Measurements from ENCODE around the gene MALRD1. TPM values are rescaled to one million over a fixed set of nuclear protein-coding genes. Genes with fewer than 3 reads are reported as not detected.

MALRD1 gene
- total and polyA plus RNA-seq, 4 donors: 1.2 to 2.6 (median 2.0) TPM

DNA sequence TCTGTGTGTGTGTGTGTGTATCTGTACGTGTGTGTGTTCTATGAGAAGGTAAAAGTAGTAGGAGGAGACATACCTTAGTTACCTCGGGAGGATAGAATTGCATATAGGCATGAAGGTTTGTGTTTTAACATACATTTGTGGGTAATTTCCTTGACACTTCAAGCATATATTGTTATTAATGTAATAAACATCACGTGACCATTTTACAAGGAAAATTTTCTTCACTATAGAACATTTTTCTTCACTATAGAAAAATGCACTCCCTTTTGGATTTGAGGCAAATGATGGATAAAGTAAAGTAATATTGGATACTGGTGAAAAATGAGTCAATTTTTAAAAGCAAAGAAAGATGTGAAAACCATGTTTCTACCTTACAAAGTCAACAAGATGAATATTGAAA, 640.6 kb downstream of the MALRD1 start:
- no peaks in the 10 kb centered on the region for H3K36me3 ChIP-seq (ENCODE audit: control insufficient read depth in 1 of 2, insufficient read depth in 2 of 2, low read length in 1 of 2)
- H3K4me3 ChIP-seq (ENCODE audit: low read length in 2 of 2): no peak overlapping the region
- H3K9me3 ChIP-seq (ENCODE audit: control insufficient read depth, low read length): no peaks in the 10 kb centered on the region
- WGBS, 2 donors: 83 to 85% methylated on average over 3 of the region's 3 CpGs
- ATAC-seq (ENCODE audit: low FRiP score) (no peak), DNase-seq (no peak)
- intact Hi-C loops (cut with DNase I): no loop called here
- no peaks in the 10 kb centered on the region for H3K27me3 ChIP-seq (ENCODE audit: control insufficient read depth in 1 of 2, insufficient read depth in 2 of 2, low read length in 1 of 2)
- no peak overlapping the region for H3K27ac ChIP-seq (ENCODE audit: low read depth in 1 of 2, low read length in 2 of 2)
- H3K4me1 ChIP-seq (ENCODE audit: control insufficient read depth in 1 of 2, insufficient read depth in 2 of 2, low read length in 2 of 2): no peaks in the 10 kb centered on the region

DNA sequence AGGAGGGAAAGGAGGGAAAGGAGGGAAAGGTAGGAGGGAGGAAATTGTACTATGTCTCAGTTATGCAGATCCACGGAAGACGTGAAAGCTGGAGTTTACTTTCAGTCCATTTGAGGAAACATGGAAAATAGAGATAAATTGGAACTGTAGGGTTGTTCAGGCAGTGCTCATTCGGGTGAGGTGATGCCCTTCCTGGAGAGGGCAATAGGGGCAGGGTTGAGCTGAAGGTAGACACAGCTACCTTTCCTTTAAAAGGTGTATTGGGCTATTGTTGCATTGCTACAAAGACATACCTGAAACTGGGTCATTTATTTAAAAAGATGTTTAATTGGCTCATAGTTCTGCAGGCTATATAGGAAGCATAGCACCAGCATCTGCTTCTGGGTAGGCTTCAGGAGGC, 650.7 kb downstream of the MALRD1 start:
- Histone ChIP-seq H3K9me3 (ENCODE audit: control insufficient read depth, low read length) (no peaks in the 10 kb centered on the region), H3K27me3 (ENCODE audit: control insufficient read depth in 1 of 2, insufficient read depth in 2 of 2, low read length in 1 of 2) (no peaks in the 10 kb centered on the region), H3K36me3 (ENCODE audit: control insufficient read depth in 1 of 2, insufficient read depth in 2 of 2, low read length in 1 of 2) (peaks cover 0 to 2% of the 10 kb centered on the region in 2 donors), H3K27ac (ENCODE audit: low read depth in 1 of 2, low read length in 2 of 2) (no peak overlapping the region), H3K4me3 (ENCODE audit: low read length in 2 of 2) (no peak overlapping the region), H3K4me1 (ENCODE audit: control insufficient read depth in 1 of 2, insufficient read depth in 2 of 2, low read length in 2 of 2) (no peaks in the 10 kb centered on the region)
- WGBS, 2 donors: 90% methylated on average over 3 of the region's 3 CpGs
- ATAC-seq (ENCODE audit: low FRiP score): no peak
- intact Hi-C loops (cut with DNase I): no loop called here
- DNase-seq: no peak

DNA sequence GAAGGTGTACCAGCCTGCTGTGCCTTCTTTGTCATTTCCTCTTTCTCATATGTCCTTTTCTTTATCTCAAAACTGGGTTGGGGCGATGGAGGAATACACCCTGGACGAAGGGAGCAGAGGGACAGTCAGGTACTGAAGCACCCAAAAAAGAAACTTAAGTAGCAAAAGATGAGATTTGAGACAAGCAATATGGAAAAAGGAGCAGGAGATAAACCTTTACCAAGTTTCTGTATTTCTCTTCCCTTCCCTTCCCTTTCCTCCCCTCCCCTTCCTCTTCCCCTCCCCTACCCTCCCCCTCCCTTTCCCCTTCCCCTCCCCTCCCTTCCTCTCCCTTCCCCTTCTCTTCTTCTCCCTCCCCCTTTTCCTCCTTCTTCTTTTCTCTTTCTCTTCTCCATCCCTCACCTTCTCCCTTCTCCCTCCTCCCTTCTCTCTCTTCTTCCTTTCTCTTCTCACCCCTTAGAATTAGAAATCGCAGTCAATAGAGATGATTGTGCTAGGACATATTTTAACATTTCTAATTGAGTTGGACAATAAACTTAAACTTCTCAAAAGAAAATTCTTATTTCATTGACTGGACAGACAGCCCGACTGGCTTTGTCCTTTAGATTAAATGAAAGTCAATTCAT, 652.9 kb downstream of the MALRD1 start:
- no peaks in the 10 kb centered on the region for H3K36me3 ChIP-seq (ENCODE audit: control insufficient read depth in 1 of 2, insufficient read depth in 2 of 2, low read length in 1 of 2)
- ATAC-seq (ENCODE audit: low FRiP score): no peak
- WGBS, 2 donors: 90 to 96% methylated on average over 4 of the region's 4 CpGs
- no peak for DNase-seq
- H3K27me3 ChIP-seq (ENCODE audit: control insufficient read depth in 1 of 2, insufficient read depth in 2 of 2, low read length in 1 of 2): no peaks in the 10 kb centered on the region
- intact Hi-C loops (cut with DNase I): no loop called here
- no peaks in the 10 kb centered on the region for H3K4me1 ChIP-seq (ENCODE audit: control insufficient read depth in 1 of 2, insufficient read depth in 2 of 2, low read length in 2 of 2)
- H3K9me3 ChIP-seq (ENCODE audit: control insufficient read depth, low read length): no peaks in the 10 kb centered on the region
- no peak overlapping the region for H3K4me3 ChIP-seq (ENCODE audit: low read length in 2 of 2)
- H3K27ac ChIP-seq (ENCODE audit: low read depth in 1 of 2, low read length in 2 of 2): no peak overlapping the region

DNA sequence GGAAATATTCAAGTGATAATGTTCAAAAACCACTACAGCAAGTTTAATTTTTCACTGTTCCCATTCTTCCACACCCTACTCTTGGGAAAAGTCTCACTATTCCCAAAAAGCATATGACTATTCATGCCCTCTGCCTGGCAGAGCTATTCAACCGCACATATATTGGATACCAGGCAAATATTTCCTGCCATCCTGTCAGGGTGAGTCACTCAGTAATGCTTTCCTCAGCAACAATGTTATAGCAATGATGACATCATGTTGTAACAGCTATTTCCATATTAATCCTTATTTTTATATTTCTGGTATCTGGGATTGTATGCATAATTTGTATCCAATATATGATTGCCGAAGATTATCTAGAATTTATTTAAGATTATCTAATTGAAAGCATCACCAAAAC, 653.6 kb downstream of the MALRD1 start:
- H3K27ac ChIP-seq (ENCODE audit: low read depth in 1 of 2, low read length in 2 of 2): no peak overlapping the region
- no peak overlapping the region for H3K4me3 ChIP-seq (ENCODE audit: low read length in 2 of 2)
- no peak for DNase-seq

DNA sequence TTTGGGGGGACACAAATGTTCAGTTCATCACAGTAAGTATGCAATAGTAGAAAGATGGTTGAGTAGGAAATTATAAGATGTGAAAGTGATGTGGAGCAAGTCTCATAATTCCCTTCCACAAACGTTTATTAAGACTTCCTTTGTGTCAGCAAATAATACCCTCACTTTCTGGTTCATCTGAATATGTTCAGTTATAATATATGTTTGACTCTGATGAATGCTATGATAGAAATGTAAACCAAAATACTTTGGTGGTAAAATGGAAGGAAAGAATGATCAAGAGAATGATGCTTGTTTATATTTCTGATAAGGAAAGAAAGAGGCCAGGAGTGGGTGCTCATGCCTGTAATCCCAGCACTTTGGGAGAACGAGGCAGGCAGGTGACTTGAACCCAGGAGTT, 655.9 kb downstream of the MALRD1 start:
- H3K4me1 ChIP-seq (ENCODE audit: control insufficient read depth in 1 of 2, insufficient read depth in 2 of 2, low read length in 2 of 2): no peaks in the 10 kb centered on the region
- no peaks in the 10 kb centered on the region for H3K27me3 ChIP-seq (ENCODE audit: control insufficient read depth in 1 of 2, insufficient read depth in 2 of 2, low read length in 1 of 2)
- ATAC-seq (ENCODE audit: low FRiP score) (no peak), DNase-seq (no peak)
- intact Hi-C loops (cut with DNase I): no loop called here
- no peaks in the 10 kb centered on the region for H3K9me3 ChIP-seq (ENCODE audit: control insufficient read depth, low read length)
- no peak overlapping the region for H3K27ac ChIP-seq (ENCODE audit: low read depth in 1 of 2, low read length in 2 of 2)
- WGBS, 2 donors: 42 to 45% methylated on average over 2 of the region's 2 CpGs
- no peak overlapping the region for H3K4me3 ChIP-seq (ENCODE audit: low read length in 2 of 2)
- no peaks in the 10 kb centered on the region for H3K36me3 ChIP-seq (ENCODE audit: control insufficient read depth in 1 of 2, insufficient read depth in 2 of 2, low read length in 1 of 2)

More for the DNA sequence above, 653.6 kb downstream of the MALRD1 start:
- Histone ChIP-seq H3K9me3 (ENCODE audit: control insufficient read depth, low read length) (no peaks in the 10 kb centered on the region), H3K27me3 (ENCODE audit: control insufficient read depth in 1 of 2, insufficient read depth in 2 of 2, low read length in 1 of 2) (no peaks in the 10 kb centered on the region), H3K36me3 (ENCODE audit: control insufficient read depth in 1 of 2, insufficient read depth in 2 of 2, low read length in 1 of 2) (no peaks in the 10 kb centered on the region), H3K4me1 (ENCODE audit: control insufficient read depth in 1 of 2, insufficient read depth in 2 of 2, low read length in 2 of 2) (no peaks in the 10 kb centered on the region)
- WGBS, 2 donors: 82% methylated on average over 2 of the region's 2 CpGs
- intact Hi-C loops (cut with DNase I): no loop called here
- no peak for ATAC-seq (ENCODE audit: low FRiP score)

DNA sequence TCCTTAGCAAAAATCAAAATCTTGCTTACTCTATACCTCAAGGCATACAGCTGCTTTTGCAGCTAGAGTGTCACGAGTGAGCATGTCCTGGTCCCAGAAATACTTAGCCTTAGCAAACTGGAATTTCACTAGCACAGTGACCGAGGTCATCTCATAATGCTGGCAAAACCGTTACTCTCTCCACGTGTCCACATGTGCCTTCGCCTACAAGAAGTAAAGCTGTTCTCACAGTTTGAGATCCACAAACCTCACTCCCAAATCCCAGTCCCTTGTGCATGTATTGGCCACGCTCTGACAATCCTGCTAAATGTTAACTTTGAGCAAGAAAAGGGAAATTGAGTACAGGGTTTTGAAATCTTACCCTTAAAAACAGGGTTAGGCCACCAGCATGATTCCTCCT, 656.6 kb downstream of the MALRD1 start:
- ATAC-seq (ENCODE audit: low FRiP score): no peak
- no peak for DNase-seq
- no peak overlapping the region for H3K4me3 ChIP-seq (ENCODE audit: low read length in 2 of 2)
- H3K27ac ChIP-seq (ENCODE audit: low read depth in 1 of 2, low read length in 2 of 2): no peak overlapping the region
- intact Hi-C loops (cut with DNase I): no loop called here
- no peaks in the 10 kb centered on the region for H3K36me3 ChIP-seq (ENCODE audit: control insufficient read depth in 1 of 2, insufficient read depth in 2 of 2, low read length in 1 of 2)
- no peaks in the 10 kb centered on the region for H3K9me3 ChIP-seq (ENCODE audit: control insufficient read depth, low read length)
- H3K27me3 ChIP-seq (ENCODE audit: control insufficient read depth in 1 of 2, insufficient read depth in 2 of 2, low read length in 1 of 2): no peaks in the 10 kb centered on the region
- H3K4me1 ChIP-seq (ENCODE audit: control insufficient read depth in 1 of 2, insufficient read depth in 2 of 2, low read length in 2 of 2): no peaks in the 10 kb centered on the region
- WGBS, 2 donors: 62 to 68% methylated on average over 6 of the region's 6 CpGs

DNA sequence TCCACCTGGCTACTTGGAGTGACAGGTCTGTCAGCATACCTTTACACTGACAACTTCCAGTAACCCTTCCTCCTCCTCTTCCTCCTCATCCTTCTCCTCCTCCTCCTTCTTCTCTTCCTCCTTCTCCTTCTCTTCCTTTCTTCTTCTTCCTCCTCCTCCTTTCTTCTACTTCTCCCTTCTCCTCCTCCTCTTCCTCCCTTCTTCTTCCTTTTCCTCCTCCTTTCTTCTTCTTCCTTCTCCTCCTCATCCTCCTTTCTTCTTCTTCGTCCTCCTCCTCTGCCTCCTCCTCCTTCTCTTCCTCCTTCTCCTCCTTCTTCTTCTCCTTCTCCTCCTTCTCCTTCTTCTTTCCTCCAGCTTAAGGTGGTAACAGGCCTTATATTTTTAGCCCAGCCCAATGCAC, 658.3 kb downstream of the MALRD1 start:
- no peak for DNase-seq
- H3K9me3 ChIP-seq (ENCODE audit: control insufficient read depth, low read length): peaks cover 2% of the 10 kb centered on the region
- intact Hi-C loops (cut with DNase I): no loop called here
- no peaks in the 10 kb centered on the region for H3K36me3 ChIP-seq (ENCODE audit: control insufficient read depth in 1 of 2, insufficient read depth in 2 of 2, low read length in 1 of 2)
- H3K4me3 ChIP-seq (ENCODE audit: low read length in 2 of 2): no peak overlapping the region
- H3K4me1 ChIP-seq (ENCODE audit: control insufficient read depth in 1 of 2, insufficient read depth in 2 of 2, low read length in 2 of 2): no peaks in the 10 kb centered on the region
- no peak overlapping the region for H3K27ac ChIP-seq (ENCODE audit: low read depth in 1 of 2, low read length in 2 of 2)
- 93 to 100% methylated on average over 1 of the region's 1 CpG for WGBS, 2 donors
- no peaks in the 10 kb centered on the region for H3K27me3 ChIP-seq (ENCODE audit: control insufficient read depth in 1 of 2, insufficient read depth in 2 of 2, low read length in 1 of 2)
- no peak for ATAC-seq (ENCODE audit: low FRiP score)

DNA sequence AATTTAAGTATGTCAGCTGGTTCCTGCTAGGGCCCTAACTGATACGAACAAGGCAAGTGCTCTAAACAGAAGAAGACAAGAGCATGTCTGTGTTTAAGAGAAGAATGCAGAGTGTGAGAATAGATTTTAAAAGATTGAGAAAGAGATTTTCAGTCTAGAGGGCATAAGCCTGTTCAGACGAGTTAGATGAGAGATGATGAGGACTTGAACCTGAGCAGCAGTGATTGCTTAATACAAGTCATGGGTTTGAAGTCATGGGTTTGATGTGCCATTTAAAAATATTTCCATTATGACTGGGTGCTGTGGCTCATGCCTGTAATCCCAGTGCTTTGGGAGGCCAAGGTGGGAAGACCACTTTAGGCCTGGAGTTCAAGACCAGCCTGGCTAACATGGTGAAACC, 658.8 kb downstream of the MALRD1 start:
- H3K4me1 ChIP-seq (ENCODE audit: control insufficient read depth in 1 of 2, insufficient read depth in 2 of 2, low read length in 2 of 2): no peaks in the 10 kb centered on the region
- ATAC-seq (ENCODE audit: low FRiP score) (no peak), DNase-seq (no peak)
- H3K9me3 ChIP-seq (ENCODE audit: control insufficient read depth, low read length): peaks cover 2% of the 10 kb centered on the region
- H3K36me3 ChIP-seq (ENCODE audit: control insufficient read depth in 1 of 2, insufficient read depth in 2 of 2, low read length in 1 of 2): no peaks in the 10 kb centered on the region
- H3K4me3 ChIP-seq (ENCODE audit: low read length in 2 of 2): no peak overlapping the region
- H3K27me3 ChIP-seq (ENCODE audit: control insufficient read depth in 1 of 2, insufficient read depth in 2 of 2, low read length in 1 of 2): no peaks in the 10 kb centered on the region
- intact Hi-C loops (cut with DNase I): no loop called here
- H3K27ac ChIP-seq (ENCODE audit: low read depth in 1 of 2, low read length in 2 of 2): no peak overlapping the region
- 95% methylated on average over 2 of the region's 2 CpGs for WGBS, 2 donors

DNA sequence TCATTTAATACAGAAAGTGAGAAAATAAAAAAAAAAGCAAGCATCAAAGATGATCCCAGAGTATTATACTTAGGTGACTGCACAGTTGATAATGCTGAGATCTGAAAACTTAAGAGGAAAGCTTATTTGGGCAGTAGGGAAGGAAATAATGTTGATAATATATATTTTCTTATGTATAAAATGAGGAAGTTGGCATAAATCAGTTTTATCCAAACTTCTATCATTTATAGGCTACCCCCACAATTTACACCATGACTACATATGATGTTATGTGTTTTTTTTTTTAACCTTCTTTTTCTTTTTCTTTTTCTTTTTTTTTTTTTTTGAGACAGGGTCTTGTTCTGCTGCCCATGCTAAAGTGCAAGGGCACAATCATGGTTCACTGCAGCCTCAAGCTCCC, 659.4 kb downstream of the MALRD1 start:
- Histone ChIP-seq H3K9me3 (ENCODE audit: control insufficient read depth, low read length) (peaks cover 2% of the 10 kb centered on the region), H3K27ac (ENCODE audit: low read depth in 1 of 2, low read length in 2 of 2) (no peak overlapping the region), H3K4me3 (ENCODE audit: low read length in 2 of 2) (no peak overlapping the region), H3K27me3 (ENCODE audit: control insufficient read depth in 1 of 2, insufficient read depth in 2 of 2, low read length in 1 of 2) (no peaks in the 10 kb centered on the region), H3K36me3 (ENCODE audit: control insufficient read depth in 1 of 2, insufficient read depth in 2 of 2, low read length in 1 of 2) (no peaks in the 10 kb centered on the region), H3K4me1 (ENCODE audit: control insufficient read depth in 1 of 2, insufficient read depth in 2 of 2, low read length in 2 of 2) (no peaks in the 10 kb centered on the region)
- ATAC-seq (ENCODE audit: low FRiP score): no peak
- no peak for DNase-seq
- intact Hi-C loops (cut with DNase I): no loop called here
